IMR-90 (cell line): ENCODE data around the gene CLK3. TPM values are rescaled to one million over a fixed set of nuclear protein-coding genes. Genes with fewer than 3 reads are reported as not detected.

ENCODE experiments used
- ATAC-seq: fragments of 200-7000 bp; cut with Tn5 transposase; 2 replicates; pipeline ENCODE4 v1.9.1; 2020; ENCODE audit warnings: low read depth, mild to moderate bottlenecking, moderate library complexity
- BruUV-seq: library from RNA; stranded (reverse); fragments of 400-500 nt; replicated peaks from 2 replicates; lab custom pipeline; 2021; lab: Mats Ljungman, UMichigan
- CTCF ChIA-PET: fragments of 300-600 bp; formaldehyde crosslinking; extraction: SDS; loops from one replicate; lab custom pipeline; 2021; ENCODE audit warnings: antibody characterized with exemption; lab: Yijun Ruan, JAX
- POLR2A ChIA-PET: fragments of 300-600 bp; sonication (Branson Sonifier 250); formaldehyde crosslinking; loops from one replicate; lab custom pipeline; 2022; ENCODE audit warnings: antibody characterized with exemption; ENCODE audit not compliant: unreplicated experiment; lab: Charles Lee
- DNase-seq: peaks from one replicate; pipeline ENCODE4 v3.0.0; 2013
- H2AFZ ChIP-seq: replicated peaks from 2 replicates; pipeline ENCODE3; 2013; ENCODE audit warnings: low read length, mild to moderate bottlenecking; ENCODE audit not compliant: poor library complexity
- H2AK5ac ChIP-seq: 2 replicates; pipeline ENCODE4 v1.6.1; 2013; ENCODE audit warnings: low read depth, low read length, inconsistent platforms
- H2AK9ac ChIP-seq: replicated peaks from 2 replicates; pipeline ENCODE3; 2013; ENCODE audit warnings: mild to moderate bottlenecking, low read depth, low read length, moderate library complexity; ENCODE audit not compliant: poor library complexity
- H2BK120ac ChIP-seq: 2 replicates; pipeline ENCODE4 v1.6.1; 2013; ENCODE audit warnings: low read depth, low read length, inconsistent platforms
- H2BK15ac ChIP-seq: 3 replicates; pipeline ENCODE4 v1.6.1; 2013; ENCODE audit warnings: low read depth, low read length, inconsistent platforms
- H2BK20ac ChIP-seq: 2 replicates; pipeline ENCODE4 v1.6.1; 2013; ENCODE audit warnings: low read depth, mild to moderate bottlenecking, inconsistent platforms, low read length, moderate library complexity
- H2BK5ac ChIP-seq: 2 replicates; pipeline ENCODE4 v1.6.1; 2013; ENCODE audit warnings: mild to moderate bottlenecking, low read depth, low read length, inconsistent platforms; ENCODE audit not compliant: poor library complexity, severe bottlenecking
- H3K14ac ChIP-seq: replicated peaks from 2 replicates; pipeline ENCODE4 v1.6.1; 2013; ENCODE audit warnings: low read depth, low read length, inconsistent platforms
- H3K18ac ChIP-seq: 2 replicates; pipeline ENCODE4 v1.6.1; 2013; ENCODE audit warnings: low read depth, low read length, control low read depth
- H3K23ac ChIP-seq: 2 replicates; pipeline ENCODE4 v1.6.1; 2013; ENCODE audit warnings: low read depth, low read length, inconsistent platforms
- H3K27ac ChIP-seq: 2 replicates; pipeline ENCODE4 v1.5.1; 2013; ENCODE audit warnings: mild to moderate bottlenecking, control low read depth, low read length; ENCODE audit not compliant: insufficient read depth
- H3K27me3 ChIP-seq: 2 replicates; pipeline ENCODE4 v1.6.1; 2013; ENCODE audit warnings: low read length; ENCODE audit not compliant: control insufficient read depth, insufficient read depth
- H3K36me3 ChIP-seq: 2 replicates; pipeline ENCODE4 v1.6.1; 2013; ENCODE audit warnings: low read length, mixed read lengths; ENCODE audit not compliant: control insufficient read depth, insufficient read depth
- H3K4ac ChIP-seq: 2 replicates; pipeline ENCODE4 v1.6.1; 2013; ENCODE audit warnings: low read depth, low read length, inconsistent platforms
- H3K4me1 ChIP-seq: 2 replicates; pipeline ENCODE4 v1.6.1; 2013; ENCODE audit warnings: low read length, mixed read lengths; ENCODE audit not compliant: control insufficient read depth, insufficient read depth
- H3K4me2 ChIP-seq: 2 replicates; pipeline ENCODE4 v1.6.1; 2013; ENCODE audit warnings: low read depth, mild to moderate bottlenecking, control low read depth, low read length, moderate library complexity
- H3K4me3 ChIP-seq: 2 replicates; pipeline ENCODE4 v1.5.1; 2013; ENCODE audit warnings: low read depth, mild to moderate bottlenecking, control low read depth, low read length, moderate library complexity; ENCODE audit not compliant: insufficient read depth
- H3K56ac ChIP-seq: 2 replicates; pipeline ENCODE4 v1.6.1; 2013; ENCODE audit warnings: low read length, inconsistent platforms; ENCODE audit not compliant: insufficient read depth; ENCODE audit errors: extremely low read depth
- H3K79me1 ChIP-seq, 2 experiments: 2 replicates each; pipeline ENCODE4 v1.6.1; 2013; ENCODE audit warnings: low read length in 2 of 2, inconsistent platforms in 1 of 2, low read depth in 1 of 2
- H3K9ac ChIP-seq: 2 replicates; pipeline ENCODE4 v1.6.1; 2013; ENCODE audit warnings: low read depth, low read length, control low read depth
- H3K9me1 ChIP-seq: 2 replicates; pipeline ENCODE4 v1.6.1; 2013; ENCODE audit warnings: low read length, inconsistent platforms; ENCODE audit not compliant: insufficient read depth
- H3K9me3 ChIP-seq: 2 replicates; pipeline ENCODE4 v1.6.1; 2013; ENCODE audit warnings: low read length; ENCODE audit not compliant: control insufficient read depth, insufficient read depth
- H4K20me1 ChIP-seq: 2 replicates; pipeline ENCODE4 v1.6.1; 2013; ENCODE audit warnings: low read length, inconsistent platforms; ENCODE audit not compliant: insufficient read depth
- H4K5ac ChIP-seq: 2 replicates; pipeline ENCODE4 v1.6.1; 2013; ENCODE audit warnings: mild to moderate bottlenecking, low read depth, low read length, control low read depth
- H4K8ac ChIP-seq, 2 experiments: 2 replicates each; pipeline ENCODE4 v1.6.1; 2013; ENCODE audit warnings: low read depth in 2 of 2, low read length in 2 of 2, control low read depth in 1 of 2, inconsistent platforms in 1 of 2
- H4K91ac ChIP-seq: 2 replicates; pipeline ENCODE4 v1.6.1; 2013; ENCODE audit warnings: low read depth, low read length, inconsistent platforms; ENCODE audit not compliant: insufficient read depth
- CHD1 ChIP-seq: IDR thresholded peaks from 2 replicates; pipeline ENCODE4 v1.6.1; 2012; ENCODE audit warnings: low read depth, low read length, improper control_type of control experiment
- FOS ChIP-seq: fragments of 150-350 bp; IDR thresholded peaks from 2 replicates; pipeline ENCODE4 v1.6.1; 2016; ENCODE audit warnings: low read depth, low read length
- RAD21 ChIP-seq: IDR thresholded peaks from 2 replicates; pipeline ENCODE4 v1.6.1; 2012; ENCODE audit warnings: low read length, improper control_type of control experiment
- WGBS, 2 experiments: methylation state at CpG; one replicate each; pipeline versions ENCODE4 v1.1.5 to v1.1.7; 2013; ENCODE audit warnings: missing lambda C conversion rate in 2 of 2; ENCODE audit not compliant: insufficient read length in 1 of 2; ENCODE audit errors: extremely low coverage in 2 of 2; 5-methylcytosine and 5-hydroxymethylcytosine counted together
- dilution Hi-C: fragments of 300-500 bp; cut with HindIII; formaldehyde crosslinking; loops from one replicate; pipeline ENCODE4 v1.14.3; 2018; ENCODE audit warnings: low sequenced_read_pairs; ENCODE audit not compliant: unreplicated experiment
- in situ Hi-C: fragments of 300-500 bp; cut with MboI; formaldehyde crosslinking; loops from 3 replicates; pipeline ENCODE4 v1.14.3; 2019; ENCODE audit warnings: low sequenced_read_pairs, inconsistent platforms, mixed read lengths
- intact Hi-C: fragments of 100-400 bp; cut with micrococcal nuclease; formaldehyde crosslinking; loops from 2 replicates; pipeline ENCODE4 v1.10.0; 2022
- polyA plus RNA-seq, 3 experiments: library from polyadenylated mRNA; depleted of rRNA; stranded (reverse); fragments of >200 nt; gene quantifications; 2 replicates each; pipeline ENCODE4 v1.2.3, GENCODE V29; 2012; ENCODE audit warnings: low replicate concordance in 1 of 3
- total RNA-seq: library from RNA; depleted of rRNA; stranded (reverse); fragments of >200 nt; gene quantifications from 2 replicates; pipeline ENCODE4 v1.2.3, GENCODE V29; 2012
- TF ChIP-seq, protein P1 (sequence below): conservative IDR thresholded peaks from 2 replicates; pipeline ENCODE4 v1.5.1; 2012; ENCODE audit warnings: mild to moderate bottlenecking, low read depth, low read length, improper control_type of control experiment

CLK3 gene
- total and polyA plus RNA-seq, 2 of the 4 experiments (the other 2 are of a cell fraction), result 84.7 to 117 TPM

DNA sequence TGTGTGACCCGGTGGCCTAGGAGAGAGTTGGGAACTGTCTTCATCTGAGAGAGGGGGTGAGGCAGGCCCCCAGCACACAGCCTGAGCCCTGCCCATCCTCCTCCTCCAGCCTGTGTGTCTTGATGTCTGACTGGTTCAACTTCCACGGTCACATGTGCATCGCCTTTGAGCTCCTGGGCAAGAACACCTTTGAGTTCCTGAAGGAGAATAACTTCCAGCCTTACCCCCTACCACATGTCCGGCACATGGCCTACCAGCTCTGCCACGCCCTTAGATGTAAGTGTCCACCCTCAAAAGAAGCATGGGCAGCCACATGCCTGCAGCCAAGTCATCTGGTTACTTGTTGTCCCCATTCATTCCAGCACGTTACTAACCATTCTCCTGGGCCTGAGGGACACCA, 10.1 kb downstream of the CLK3 start:
- ATAC-seq, result no peak
- Histone ChIP-seq H2BK120ac (no peak overlapping the region), H3K79me1 (peaks cover 20 to 64% of the 10 kb centered on the region in 2 experiments), H4K5ac (no peak overlapping the region), H3K4me2 (no peak overlapping the region), H2BK20ac (no peak overlapping the region), H2BK15ac (no peak overlapping the region), H3K4me1 (no peaks in the 10 kb centered on the region), H2AK5ac (no peak overlapping the region), H3K18ac (no peak overlapping the region), H3K23ac (no peak overlapping the region), H4K8ac (no peak overlapping the region), H3K4ac (no peak overlapping the region), H2BK5ac (no peak overlapping the region), H3K27ac (no peak overlapping the region), H3K4me3 (no peak overlapping the region), H3K36me3 (peaks cover 93% of the 10 kb centered on the region), H4K20me1 (peaks cover 77% of the 10 kb centered on the region), H3K56ac (no peak overlapping the region), H3K9ac (no peak overlapping the region), H3K14ac (no peak overlapping the region), H3K9me1 (no peaks in the 10 kb centered on the region), H2AK9ac (no peak overlapping the region), H2AFZ (no peak overlapping the region), H3K9me3 (no peaks in the 10 kb centered on the region), H4K91ac (no peak overlapping the region), H3K27me3 (no peaks in the 10 kb centered on the region)
- TF ChIP-seq FOS (no peak), RAD21 (no peak), CHD1 (no peak)
- TF ChIP-seq, protein P1, sequence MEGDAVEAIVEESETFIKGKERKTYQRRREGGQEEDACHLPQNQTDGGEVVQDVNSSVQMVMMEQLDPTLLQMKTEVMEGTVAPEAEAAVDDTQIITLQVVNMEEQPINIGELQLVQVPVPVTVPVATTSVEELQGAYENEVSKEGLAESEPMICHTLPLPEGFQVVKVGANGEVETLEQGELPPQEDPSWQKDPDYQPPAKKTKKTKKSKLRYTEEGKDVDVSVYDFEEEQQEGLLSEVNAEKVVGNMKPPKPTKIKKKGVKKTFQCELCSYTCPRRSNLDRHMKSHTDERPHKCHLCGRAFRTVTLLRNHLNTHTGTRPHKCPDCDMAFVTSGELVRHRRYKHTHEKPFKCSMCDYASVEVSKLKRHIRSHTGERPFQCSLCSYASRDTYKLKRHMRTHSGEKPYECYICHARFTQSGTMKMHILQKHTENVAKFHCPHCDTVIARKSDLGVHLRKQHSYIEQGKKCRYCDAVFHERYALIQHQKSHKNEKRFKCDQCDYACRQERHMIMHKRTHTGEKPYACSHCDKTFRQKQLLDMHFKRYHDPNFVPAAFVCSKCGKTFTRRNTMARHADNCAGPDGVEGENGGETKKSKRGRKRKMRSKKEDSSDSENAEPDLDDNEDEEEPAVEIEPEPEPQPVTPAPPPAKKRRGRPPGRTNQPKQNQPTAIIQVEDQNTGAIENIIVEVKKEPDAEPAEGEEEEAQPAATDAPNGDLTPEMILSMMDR, result no peak
- POLR2A ChIA-PET, result no interaction called here
- dilution Hi-C loops, result no loop called here
- intact Hi-C loops, result no loop called here
- in situ Hi-C loops, result no loop called here
- no TSS peak for BruUV-seq
- CTCF ChIA-PET, result no interaction called here
- 83% methylated on average over 2 of the region's 6 CpGs; no CpG with 5 or more reads in 1 of the 2 experiments for WGBS, 2 experiments
- DNase-seq, result no peak
